Peyer's patch (tissue), 4 donors: ENCODE data around the gene CREBRF. TPM values are rescaled to one million over a fixed set of nuclear protein-coding genes. Genes with fewer than 3 reads are reported as not detected.
"Not testable (repeated sequence)": the region's sequence is repeated elsewhere in the genome, so short reads cannot be mapped to it uniquely, and the experiment has no call there.

Experiments
- DNase-seq, 3 donors: peaks; one replicate each; pipeline ENCODE4 v3.0.0-alpha.2; 2017 to 2019
- H3K27ac ChIP-seq, 4 donors: fragments of 200-600 bp; sonication (generic); one replicate each; pipeline ENCODE4 v1.5.1; 2016 to 2019
- H3K27me3 ChIP-seq, 2 donors: fragments of 200-600 bp; sonication (generic); one replicate each; pipeline ENCODE4 v1.5.1; 2019
- H3K36me3 ChIP-seq, 3 donors: fragments of 200-600 bp; sonication (generic); one replicate each; pipeline ENCODE4 v1.5.1; 2016 to 2019
- H3K4me1 ChIP-seq, 4 donors: fragments of 200-600 bp; sonication (generic); one replicate each; pipeline ENCODE4 v1.5.1; 2016 to 2019
- H3K4me3 ChIP-seq, 4 donors: fragments of 200-600 bp; sonication (generic); 1 replicate in 3 of 4; 2 replicates in 1 of 4; pipeline ENCODE4 v1.5.1; 2016 to 2019; ENCODE audit warnings: mild to moderate bottlenecking in 1 of 4
- H3K9me3 ChIP-seq, 4 donors: fragments of 200-600 bp; sonication (generic); one replicate each; pipeline ENCODE4 v1.5.1; 2016 to 2019; ENCODE audit warnings: mild to moderate bottlenecking in 1 of 4
- POLR2A ChIP-seq, 2 donors: fragments of 450-650 bp; IDR thresholded peaks; one replicate each; pipeline ENCODE4 v1.5.1; 2017; ENCODE audit warnings: antibody characterized with exemption in 2 of 2, mild to moderate bottlenecking in 2 of 2, moderate library complexity in 2 of 2
- total RNA-seq, 4 donors: library from RNA; depleted of rRNA; stranded (reverse); fragments of >200 nt; gene quantifications; one replicate each; pipeline ENCODE4 v1.1.0, GENCODE V29; 2016
- TF ChIP-seq, protein P1 (sequence below), 6 experiments: fragments of 450-650 bp in 4 of 6; fragments of 200-600 bp in 2 of 6; sonication (generic) in 1 of 6; IDR thresholded peaks; one replicate each; pipeline ENCODE4 v1.5.1; 2017 to 2019; ENCODE audit warnings: antibody characterized with exemption in 6 of 6, mild to moderate bottlenecking in 3 of 6, moderate library complexity in 1 of 6

CREBRF gene
- total RNA-seq, 4 donors from 2014 or later = 27.8 to 75.9 (median 34.1) TPM

DNA sequence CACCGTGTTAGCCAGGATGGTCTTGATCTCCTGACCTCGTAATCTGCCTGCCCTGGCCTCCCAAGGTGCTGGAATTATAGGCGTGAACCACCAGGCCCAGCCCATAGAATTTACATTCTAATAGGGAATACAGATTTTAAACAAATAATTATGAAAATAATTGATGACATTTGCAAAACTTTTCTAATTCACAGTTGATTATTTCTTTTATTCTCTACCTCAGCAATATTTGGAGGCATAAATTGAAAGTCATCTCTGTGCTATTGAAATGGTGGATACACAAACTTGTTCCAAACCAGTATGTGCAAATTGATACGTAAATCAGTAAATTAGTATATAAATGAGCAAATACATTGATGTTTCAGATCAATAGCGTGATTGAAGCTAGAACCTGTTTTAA lies 96.4 kb downstream of the CREBRF start:
- Histone ChIP-seq H3K36me3 (peaks cover 0 to 58% (median 0%) of the 10 kb centered on the region in 3 donors), H3K27ac (no peak overlapping the region), H3K27me3 (no peaks in the 10 kb centered on the region), H3K9me3 (no peaks in the 10 kb centered on the region), H3K4me1 (no peaks in the 10 kb centered on the region), H3K4me3 (no peak overlapping the region)
- TF ChIP-seq POLR2A (IDR thresholded peaks at IDR 0.05) = no peak
- TF ChIP-seq, protein P1, sequence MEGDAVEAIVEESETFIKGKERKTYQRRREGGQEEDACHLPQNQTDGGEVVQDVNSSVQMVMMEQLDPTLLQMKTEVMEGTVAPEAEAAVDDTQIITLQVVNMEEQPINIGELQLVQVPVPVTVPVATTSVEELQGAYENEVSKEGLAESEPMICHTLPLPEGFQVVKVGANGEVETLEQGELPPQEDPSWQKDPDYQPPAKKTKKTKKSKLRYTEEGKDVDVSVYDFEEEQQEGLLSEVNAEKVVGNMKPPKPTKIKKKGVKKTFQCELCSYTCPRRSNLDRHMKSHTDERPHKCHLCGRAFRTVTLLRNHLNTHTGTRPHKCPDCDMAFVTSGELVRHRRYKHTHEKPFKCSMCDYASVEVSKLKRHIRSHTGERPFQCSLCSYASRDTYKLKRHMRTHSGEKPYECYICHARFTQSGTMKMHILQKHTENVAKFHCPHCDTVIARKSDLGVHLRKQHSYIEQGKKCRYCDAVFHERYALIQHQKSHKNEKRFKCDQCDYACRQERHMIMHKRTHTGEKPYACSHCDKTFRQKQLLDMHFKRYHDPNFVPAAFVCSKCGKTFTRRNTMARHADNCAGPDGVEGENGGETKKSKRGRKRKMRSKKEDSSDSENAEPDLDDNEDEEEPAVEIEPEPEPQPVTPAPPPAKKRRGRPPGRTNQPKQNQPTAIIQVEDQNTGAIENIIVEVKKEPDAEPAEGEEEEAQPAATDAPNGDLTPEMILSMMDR (IDR thresholded peaks at IDR 0.05) = no peak
- DNase-seq = no peak

- DNase-seq = no peak
- H3K27ac ChIP-seq = no peak overlapping the region
- H3K4me1 ChIP-seq = no peaks in the 10 kb centered on the region
- H3K4me3 ChIP-seq = no peak overlapping the region
- no peaks in the 10 kb centered on the region for H3K27me3 ChIP-seq
- no peaks in the 10 kb centered on the region for H3K9me3 ChIP-seq
- no peak for TF ChIP-seq POLR2A (IDR thresholded peaks at IDR 0.05)
- TF ChIP-seq, protein P1 (IDR thresholded peaks at IDR 0.05) = no peak
- H3K36me3 ChIP-seq = peaks cover 0 to 61% (median 0%) of the 10 kb centered on the region in 3 donors
Measured at GRCh38 chr5:173153842-173154241, 97.7 kb downstream of the CREBRF start.

GRCh38 chr5:173154619-173155018 lies 98.5 kb downstream of the CREBRF start:
- H3K27me3 ChIP-seq, H3K4me3 ChIP-seq, H3K4me1 ChIP-seq, DNase-seq, H3K9me3 ChIP-seq, H3K27ac ChIP-seq: not testable (repeated sequence)
- H3K36me3 ChIP-seq = peaks cover 0 to 58% (median 0%) of the 10 kb centered on the region in 3 donors

DNA sequence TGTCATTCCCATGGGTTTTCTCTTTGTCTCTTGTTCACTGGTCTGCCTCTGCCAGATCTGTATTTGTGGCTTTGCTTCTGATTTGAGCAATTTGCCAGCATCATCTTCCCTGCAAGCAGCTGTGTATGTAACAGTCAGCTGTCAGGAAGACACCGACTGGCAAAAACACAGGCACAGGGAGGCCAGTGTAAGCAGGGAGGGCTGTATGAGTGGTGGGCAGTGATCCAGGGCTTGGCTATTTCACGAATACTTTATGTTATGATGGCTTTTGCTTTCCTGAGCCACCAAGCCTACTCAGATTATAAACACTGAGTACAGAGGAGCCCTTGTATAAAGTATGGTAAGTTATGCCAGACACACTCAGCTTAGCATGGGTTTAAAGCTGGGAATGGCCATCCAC lies 99.8 kb downstream of the CREBRF start:
- no peak for DNase-seq
- Histone ChIP-seq H3K9me3 (no peaks in the 10 kb centered on the region), H3K27ac (no peak overlapping the region), H3K27me3 (no peaks in the 10 kb centered on the region), H3K4me3 (no peak overlapping the region), H3K36me3 (peaks cover 0 to 62% (median 0%) of the 10 kb centered on the region in 3 donors), H3K4me1 (no peaks in the 10 kb centered on the region)
- TF ChIP-seq, protein P1 (IDR thresholded peaks at IDR 0.05) = no peak
- TF ChIP-seq POLR2A (IDR thresholded peaks at IDR 0.05) = no peak

- DNase-seq = no peak
- no peaks in the 10 kb centered on the region for H3K27me3 ChIP-seq
- H3K27ac ChIP-seq = no peak overlapping the region
- TF ChIP-seq, protein P1 (IDR thresholded peaks at IDR 0.05) = no peak
- peaks cover 0 to 74% (median 0%) of the 10 kb centered on the region in 3 donors for H3K36me3 ChIP-seq
- no peaks in the 10 kb centered on the region for H3K4me1 ChIP-seq
- no peaks in the 10 kb centered on the region for H3K9me3 ChIP-seq
- no peak overlapping the region for H3K4me3 ChIP-seq
Measured at GRCh38 chr5:173158366-173158765, 102.2 kb downstream of the CREBRF start.

DNA sequence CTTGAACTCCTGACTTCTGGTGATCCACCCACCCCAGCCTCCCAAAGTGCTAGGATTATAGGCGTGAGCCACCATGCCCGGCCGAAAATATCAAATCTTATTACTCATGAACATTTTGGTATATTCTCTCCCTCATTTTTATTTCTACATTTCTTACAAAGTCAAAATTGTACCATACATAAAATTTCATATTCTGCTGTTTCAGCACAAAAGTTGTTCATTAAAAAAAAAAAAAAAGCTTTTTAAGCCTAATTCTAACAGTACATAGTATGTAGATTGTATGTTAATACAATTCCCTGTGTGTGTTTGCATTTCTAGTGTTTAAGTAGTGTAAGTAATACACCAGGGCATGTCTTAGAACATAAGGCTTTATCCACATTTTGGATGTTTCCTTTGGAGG lies 103.1 kb downstream of the CREBRF start:
- no peaks in the 10 kb centered on the region for H3K4me1 ChIP-seq
- TF ChIP-seq, protein P1 (IDR thresholded peaks at IDR 0.05) = no peak
- TF ChIP-seq POLR2A (IDR thresholded peaks at IDR 0.05) = no peak
- no peaks in the 10 kb centered on the region for H3K9me3 ChIP-seq
- no peak overlapping the region for H3K27ac ChIP-seq
- DNase-seq = no peak
- no peak overlapping the region for H3K4me3 ChIP-seq
- H3K27me3 ChIP-seq = no peaks in the 10 kb centered on the region
- peaks cover 0 to 77% (median 0%) of the 10 kb centered on the region in 3 donors for H3K36me3 ChIP-seq
